ENCODE measurements around the gene NISCH.

Gene NISCH

DNA sequence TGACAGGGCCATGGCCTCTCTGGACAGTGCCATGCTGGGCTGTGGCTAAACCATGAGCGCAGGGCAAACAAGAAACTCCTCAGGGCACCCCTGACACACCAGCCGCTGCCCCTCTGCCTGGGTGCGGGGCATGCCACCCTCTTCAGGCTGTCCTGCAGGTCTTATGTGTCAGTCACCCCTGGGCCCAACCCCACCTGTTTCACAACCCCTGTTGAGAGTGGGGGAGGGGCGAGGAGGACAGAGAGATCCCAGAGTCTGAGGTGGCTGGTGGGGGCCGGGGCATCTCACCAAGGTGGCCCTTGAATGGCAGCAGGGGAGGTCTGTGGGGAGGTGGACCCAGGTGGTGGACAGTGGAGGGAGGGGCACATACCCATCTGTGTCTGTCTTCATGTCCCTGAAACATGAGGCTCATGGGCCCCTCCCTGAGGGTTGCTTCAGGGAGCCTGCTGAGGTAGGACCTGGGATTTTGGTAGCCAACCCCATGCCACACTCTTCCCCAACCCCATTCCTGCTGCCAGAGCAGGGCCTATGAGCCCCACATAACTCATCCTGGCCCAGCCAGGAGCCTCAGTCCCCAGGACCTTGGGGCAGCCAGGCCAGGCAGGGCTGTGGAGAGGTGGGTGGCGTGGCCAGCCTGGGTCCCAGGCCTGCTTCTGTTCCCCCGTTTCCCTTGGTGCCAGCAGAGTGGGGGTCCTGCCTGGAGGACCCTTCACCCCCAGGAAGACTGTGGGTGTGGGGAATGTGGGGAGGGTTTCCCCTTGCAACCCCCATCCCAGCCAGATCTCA lies 38.0 kb downstream of the NISCH start:
- Histone ChIP-seq H4K91ac (ENCODE audit: low read depth, low read length, poor library complexity) (no peak overlapping the region), H3K79me1 (ENCODE audit: low read depth, low read length) (no peaks in the 10 kb centered on the region), H2BK120ac (ENCODE audit: low read depth, low read length) (no peak overlapping the region), H3K18ac (ENCODE audit: low read length) (peak overlapping the region; percentile 42), H2AK5ac (ENCODE audit: low read depth, low read length) (no peak overlapping the region), H3K4ac (ENCODE audit: low read length) (no peak overlapping the region), H3K4me2 (ENCODE audit: insufficient read depth, low read length, poor library complexity, severe bottlenecking) (no peak overlapping the region), H3K14ac (ENCODE audit: low read length) (peak overlapping the region; percentile 50), H3K23ac (ENCODE audit: low read depth, low read length, poor library complexity) (peak overlapping the region; percentile 81), H3K4me3 (ENCODE audit: low read length in 2 of 2) (no peak overlapping the region), H3K27me3 (ENCODE audit: control insufficient read depth in 3 of 3, insufficient read depth in 3 of 3, low read depth in 1 of 3, low read length in 3 of 3) (no peaks in the 10 kb centered on the region), H3K27ac (replicated peaks; ENCODE audit: low read length) (peak overlapping the region; percentile 22), H3K9me3 (replicated peaks in 1 of 2; ENCODE audit: control insufficient read depth in 2 of 2, insufficient read depth in 1 of 2, low read depth in 1 of 2, low read length in 2 of 2) (no peaks in the 10 kb centered on the region), H2BK12ac (ENCODE audit: low read length) (no peak overlapping the region), H2BK5ac (ENCODE audit: low read length) (peak overlapping the region; percentile 13), H2BK15ac (ENCODE audit: low read length) (no peak overlapping the region), H2AFZ (ENCODE audit: low read length) (no peak overlapping the region), H3K9ac (ENCODE audit: low read depth, low read length, poor library complexity) (no peak overlapping the region), H3K36me3 (replicated peaks in 1 of 2; ENCODE audit: control insufficient read depth in 2 of 2, insufficient read depth in 2 of 2, low read length in 2 of 2) (peaks cover 40 to 52% of the 10 kb centered on the region in 2 donors), H3K4me1 (ENCODE audit: control insufficient read depth in 2 of 2, insufficient read depth in 1 of 2, low read depth in 1 of 2, low read length in 2 of 2) (peaks cover 0 to 7% of the 10 kb centered on the region in 2 donors), H4K8ac (ENCODE audit: low read depth, low read length) (peak overlapping the region; percentile 31)
- no peak for DNase-seq (ENCODE audit: low spot score)
- WGBS, 2 donors (ENCODE audit: extremely low coverage in 2 of 2, insufficient read length in 2 of 2, insufficient replicate concordance in 1 of 2) = no CpG with 5 or more reads among the region's 7 CpGs

DNA sequence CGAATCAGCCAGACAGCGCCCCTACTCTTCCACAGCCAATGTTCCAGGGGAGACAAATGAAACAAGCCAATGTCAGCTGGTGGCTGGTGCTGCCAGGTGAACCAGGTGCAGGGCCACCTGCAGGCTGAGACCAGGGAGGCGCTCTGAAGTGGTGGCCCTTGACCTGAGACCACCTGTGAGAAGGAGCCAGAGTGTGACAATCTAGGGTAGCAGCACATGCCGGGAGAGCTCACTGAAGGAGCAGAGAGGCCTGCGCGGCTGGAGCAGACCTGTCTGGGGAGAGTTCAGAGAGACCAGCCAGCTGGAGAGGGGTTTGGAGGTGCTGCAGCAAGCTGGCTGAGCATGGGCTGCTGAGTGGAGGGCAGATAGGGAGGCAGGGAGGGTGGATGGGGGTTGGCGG lies 39.0 kb downstream of the NISCH start:
- Histone ChIP-seq H3K27me3 (ENCODE audit: control insufficient read depth in 3 of 3, insufficient read depth in 3 of 3, low read depth in 1 of 3, low read length in 3 of 3) (peaks cover 0 to 5% (median 0%) of the 10 kb centered on the region in 3 experiments), H2BK120ac (ENCODE audit: low read depth, low read length) (no peak overlapping the region), H3K23ac (ENCODE audit: low read depth, low read length, poor library complexity) (no peak overlapping the region), H3K9ac (ENCODE audit: low read depth, low read length, poor library complexity) (peak overlapping the region; percentile 55), H4K8ac (ENCODE audit: low read depth, low read length) (no peak overlapping the region), H3K36me3 (replicated peaks in 1 of 2; ENCODE audit: control insufficient read depth in 2 of 2, insufficient read depth in 2 of 2, low read length in 2 of 2) (peaks cover 32 to 43% of the 10 kb centered on the region in 2 donors), H2BK5ac (ENCODE audit: low read length) (peak overlapping the region; percentile 84), H3K4me2 (ENCODE audit: insufficient read depth, low read length, poor library complexity, severe bottlenecking) (no peak overlapping the region), H2AFZ (ENCODE audit: low read length) (no peak overlapping the region), H3K9me3 (replicated peaks in 1 of 2; ENCODE audit: control insufficient read depth in 2 of 2, insufficient read depth in 1 of 2, low read depth in 1 of 2, low read length in 2 of 2) (no peaks in the 10 kb centered on the region), H3K4me1 (ENCODE audit: control insufficient read depth in 2 of 2, insufficient read depth in 1 of 2, low read depth in 1 of 2, low read length in 2 of 2) (peaks cover 0 to 7% of the 10 kb centered on the region in 2 donors), H4K91ac (ENCODE audit: low read depth, low read length, poor library complexity) (no peak overlapping the region), H2BK12ac (ENCODE audit: low read length) (no peak overlapping the region), H3K14ac (ENCODE audit: low read length) (peak overlapping the region; percentile 11), H2AK5ac (ENCODE audit: low read depth, low read length) (peak overlapping the region; percentile 0), H2BK15ac (ENCODE audit: low read length) (no peak overlapping the region), H3K4me3 (ENCODE audit: low read length in 2 of 2) (no peak overlapping the region), H3K79me1 (ENCODE audit: low read depth, low read length) (no peaks in the 10 kb centered on the region), H3K18ac (ENCODE audit: low read length) (peak overlapping the region; percentile 1), H3K4ac (ENCODE audit: low read length) (no peak overlapping the region), H3K27ac (replicated peaks; ENCODE audit: low read length) (no peak overlapping the region)
- no peak for DNase-seq (ENCODE audit: low spot score)
- WGBS, 2 donors (ENCODE audit: extremely low coverage in 2 of 2, insufficient read length in 2 of 2, insufficient replicate concordance in 1 of 2) = no CpG with 5 or more reads among the region's 7 CpGs

DNA sequence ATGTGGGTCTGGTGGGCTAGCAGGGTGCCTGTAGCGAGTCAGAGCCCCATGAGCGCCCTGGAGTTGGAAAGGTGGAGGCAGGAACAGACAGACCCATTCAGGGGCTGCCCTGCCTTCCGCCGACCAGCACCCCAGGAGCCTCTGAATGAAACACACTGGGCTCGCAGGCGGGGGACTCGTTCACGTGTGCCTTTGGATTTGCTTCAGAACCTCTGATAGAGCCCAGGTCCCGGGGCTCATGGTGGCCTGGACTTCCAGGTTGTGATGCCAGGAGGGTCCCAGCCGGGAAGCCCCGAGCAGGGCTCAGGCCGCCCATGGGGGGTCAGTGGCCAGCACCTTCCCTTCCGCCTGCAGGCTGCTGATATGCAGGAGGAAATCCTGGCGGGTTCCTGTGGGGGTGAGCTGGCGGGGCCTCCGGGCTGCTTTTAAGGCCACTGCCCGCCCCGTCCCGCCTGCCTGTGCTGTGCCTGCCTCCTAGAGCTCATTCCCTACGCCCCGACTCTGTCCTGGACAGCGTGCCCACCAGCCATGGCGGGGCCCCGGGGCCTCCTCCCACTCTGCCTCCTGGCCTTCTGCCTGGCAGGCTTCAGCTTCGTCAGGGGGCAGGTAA lies 39.6 kb downstream of the NISCH start, which contains the start of gene STAB1:
TSS of gene STAB1 (plus strand) at position 453 of the 610 bp plus-strand sequence. CDS start at position 529, 76 bp downstream.
- Histone ChIP-seq H3K4me3 (ENCODE audit: low read length in 2 of 2) (no peak within 1 kb of the TSS), H2BK12ac (ENCODE audit: low read length) (no peak within 1 kb of the TSS), H3K14ac (ENCODE audit: low read length) (peak within 1 kb of the TSS; percentile 63), H3K9ac (ENCODE audit: low read depth, low read length, poor library complexity) (peak within 1 kb of the TSS; percentile 76), H4K91ac (ENCODE audit: low read depth, low read length, poor library complexity) (no peak within 1 kb of the TSS), H2BK120ac (ENCODE audit: low read depth, low read length) (no peak within 1 kb of the TSS), H3K18ac (ENCODE audit: low read length) (peak within 1 kb of the TSS; percentile 73), H3K4ac (ENCODE audit: low read length) (peak within 1 kb of the TSS; percentile 8), H3K79me1 (ENCODE audit: low read depth, low read length) (no peaks in the 10 kb centered on the region), H4K8ac (ENCODE audit: low read depth, low read length) (no peak within 1 kb of the TSS), H2AK5ac (ENCODE audit: low read depth, low read length) (peak within 1 kb of the TSS; percentile 89), H2BK5ac (ENCODE audit: low read length) (peak within 1 kb of the TSS; percentile 84), H2BK15ac (ENCODE audit: low read length) (peak within 1 kb of the TSS; percentile 22), H3K36me3 (replicated peaks in 1 of 2; ENCODE audit: control insufficient read depth in 2 of 2, insufficient read depth in 2 of 2, low read length in 2 of 2) (peaks cover 26 to 37% of the 10 kb centered on the region in 2 donors), H3K27ac (replicated peaks; ENCODE audit: low read length) (no peak within 1 kb of the TSS), H3K23ac (ENCODE audit: low read depth, low read length, poor library complexity) (peak within 1 kb of the TSS; percentile 58), H2AFZ (ENCODE audit: low read length) (peak within 1 kb of the TSS; percentile 24), H3K27me3 (ENCODE audit: control insufficient read depth in 3 of 3, insufficient read depth in 3 of 3, low read depth in 1 of 3, low read length in 3 of 3) (peaks cover 0 to 5% (median 0%) of the 10 kb centered on the region in 3 experiments), H3K9me3 (replicated peaks in 1 of 2; ENCODE audit: control insufficient read depth in 2 of 2, insufficient read depth in 1 of 2, low read depth in 1 of 2, low read length in 2 of 2) (no peaks in the 10 kb centered on the region), H3K4me2 (ENCODE audit: insufficient read depth, low read length, poor library complexity, severe bottlenecking) (no peak within 1 kb of the TSS), H3K4me1 (ENCODE audit: control insufficient read depth in 2 of 2, insufficient read depth in 1 of 2, low read depth in 1 of 2, low read length in 2 of 2) (peaks cover 0 to 7% of the 10 kb centered on the region in 2 donors)
- DNase-seq (ENCODE audit: low spot score) = no peak
- no CpG with 5 or more reads among the region's 25 CpGs for WGBS, 2 donors (ENCODE audit: extremely low coverage in 2 of 2, insufficient read length in 2 of 2, insufficient replicate concordance in 1 of 2)

Measured in neuronal stem cell (in vitro differentiated cells).